Measurements from ENCODE around the gene ZBTB43.
"Not testable (repeated sequence)": the region's sequence is repeated elsewhere in the genome, so short reads cannot be mapped to it uniquely, and the experiment has no call there.

Gene ZBTB43

GRCh38 chr9:126791406-126792230 lies 13.2 kb upstream of the ZBTB43 start:
- DNase-seq (ENCODE audit: low spot score) (peak; percentile 39), FAIRE-seq (no peak)

- DNase-seq (ENCODE audit: low spot score) = no peak
- no peak for FAIRE-seq
Observed at GRCh38 chr9:126793686-126794417, 11.0 kb upstream of the ZBTB43 start.

DNA sequence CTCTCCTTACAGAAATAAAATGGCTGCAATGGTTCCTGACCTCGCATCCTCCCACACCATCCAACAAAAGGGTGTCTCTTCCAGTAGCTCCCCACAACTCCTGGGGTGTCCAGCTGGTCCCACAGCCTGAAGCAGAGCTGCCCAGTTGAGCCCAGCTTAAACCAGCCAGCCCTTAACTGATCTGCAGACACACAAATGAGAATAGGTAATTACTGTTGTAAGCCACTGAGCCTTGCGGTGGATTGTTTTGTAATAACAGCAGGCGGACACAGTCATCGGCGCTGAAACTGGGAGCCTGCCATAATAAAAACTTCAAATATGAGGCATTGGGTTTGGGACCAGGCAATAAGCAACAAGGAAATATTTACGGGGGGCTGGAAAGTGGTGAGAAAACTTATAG lies 10.4 kb upstream of the ZBTB43 start:
- DNase-seq (ENCODE audit: low spot score) = no peak
- no peak for FAIRE-seq

GRCh38 chr9:126796758-126797157 lies 8.1 kb upstream of the ZBTB43 start:
- FAIRE-seq (no peak), DNase-seq (ENCODE audit: low spot score) (no peak)

- FAIRE-seq (no peak), DNase-seq (ENCODE audit: low spot score) (no peak)
Observed at GRCh38 chr9:126797903-126798302, 6.9 kb upstream of the ZBTB43 start.

DNA sequence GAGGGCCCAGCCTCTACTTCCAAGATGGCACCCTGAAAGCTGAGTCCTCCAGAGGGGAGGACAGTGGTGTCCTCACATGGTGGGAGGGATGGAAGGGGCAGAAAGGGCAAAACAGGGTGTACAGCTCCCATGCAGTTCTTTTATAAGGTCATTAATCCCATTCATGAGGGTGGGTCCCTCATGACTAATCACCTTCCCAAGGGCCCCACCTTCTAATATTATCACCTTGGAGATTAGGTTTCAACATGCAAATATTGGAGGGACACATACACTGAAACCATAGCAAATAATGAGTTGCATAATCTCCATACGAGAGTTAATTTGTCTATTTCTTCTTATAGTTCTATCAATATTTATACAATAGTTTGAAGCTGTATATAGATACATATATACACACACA lies 5.8 kb upstream of the ZBTB43 start:
- no peak for FAIRE-seq
- no peak for DNase-seq (ENCODE audit: low spot score)

DNA sequence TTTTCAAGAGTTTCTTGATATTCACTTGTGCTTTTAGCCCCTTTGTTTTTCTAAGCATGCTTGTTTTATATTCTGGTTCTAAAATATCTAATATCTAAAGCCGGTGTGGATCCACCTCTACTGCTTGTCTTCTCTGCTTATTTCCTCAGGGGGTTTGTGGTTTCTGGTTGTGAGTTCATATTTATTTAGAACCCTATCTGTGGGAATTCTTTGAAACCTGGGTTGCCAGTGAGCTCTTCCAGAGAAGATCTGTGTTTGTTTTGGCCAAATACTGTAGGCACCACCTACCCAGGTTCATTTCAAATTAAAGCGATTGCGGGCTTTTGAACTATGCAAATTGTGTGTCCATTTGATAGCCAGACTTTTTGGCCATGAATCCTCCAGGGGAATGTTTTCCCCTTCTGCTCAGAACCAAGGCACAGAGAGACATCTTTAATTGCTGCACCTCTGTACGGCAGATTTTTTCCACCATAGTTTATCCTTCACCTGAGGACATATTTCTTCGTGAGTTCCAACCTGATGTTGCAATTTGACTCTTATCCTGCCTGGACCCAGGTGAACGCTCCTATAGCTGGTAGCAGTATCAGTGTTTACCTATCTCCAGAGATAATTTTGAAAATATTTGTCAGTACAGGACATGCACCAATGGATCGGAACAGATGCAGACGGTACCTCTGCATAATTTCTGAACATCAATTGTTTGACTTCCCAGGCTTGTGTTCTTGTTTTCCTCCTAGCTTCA lies 2.4 kb upstream of the ZBTB43 start:
- FAIRE-seq (no peak), DNase-seq (ENCODE audit: low spot score) (no peak)

DNA sequence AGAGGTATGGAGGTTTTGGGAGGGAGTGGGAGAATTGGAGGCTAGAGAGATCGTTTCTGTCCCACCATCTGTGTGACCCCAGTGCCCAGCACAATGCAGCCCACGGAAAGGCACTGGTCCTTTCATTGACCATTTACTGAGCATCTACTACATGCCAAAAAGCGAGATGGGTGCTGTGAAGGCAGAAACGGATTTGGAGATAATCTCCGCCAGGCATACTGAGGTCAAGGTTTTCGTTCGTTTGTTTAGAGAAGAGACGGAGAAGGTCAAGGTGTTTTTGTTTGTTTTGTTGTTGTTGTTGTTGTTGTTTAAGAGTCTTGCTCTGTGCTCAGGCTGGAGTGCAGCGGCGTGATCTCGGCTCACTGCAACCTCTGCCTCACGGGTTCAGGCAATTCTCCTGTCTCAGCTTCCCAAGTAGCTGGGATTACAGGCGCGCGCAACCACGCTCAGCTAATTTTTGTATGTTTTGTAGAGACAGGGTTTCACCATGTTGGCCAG lies 593 bp upstream of the ZBTB43 start:
- FAIRE-seq (no peak), DNase-seq (ENCODE audit: low spot score) (no peak)

- DNase-seq (ENCODE audit: low spot score) (peak; percentile 75), FAIRE-seq (peak; percentile 56)
Observed at GRCh38 chr9:126805554-126806262, 868 bp downstream of the ZBTB43 start.

DNA sequence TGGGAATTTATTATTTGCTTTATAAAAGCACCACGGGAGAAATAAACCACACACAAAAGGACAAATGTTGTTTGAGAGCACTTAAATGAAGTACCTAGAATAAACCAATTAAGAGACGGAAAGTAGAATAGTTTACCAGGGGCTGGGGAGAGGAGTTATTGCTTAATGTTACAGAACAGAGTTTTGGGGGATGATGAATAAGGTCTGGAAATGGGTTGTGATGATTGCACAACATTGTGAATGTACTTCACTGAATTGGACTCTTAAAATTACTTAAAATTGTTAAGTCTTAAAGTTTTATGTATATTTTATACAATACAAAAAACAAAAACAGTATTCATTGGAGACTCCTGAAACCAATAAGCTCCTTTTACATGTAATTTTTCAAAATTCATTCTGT lies 1.5 kb downstream of the ZBTB43 start:
- DNase-seq (ENCODE audit: low spot score) (no peak), FAIRE-seq (no peak)

- no peak for FAIRE-seq
- no peak for DNase-seq (ENCODE audit: low spot score)
Observed at GRCh38 chr9:126809068-126809467, 4.2 kb downstream of the ZBTB43 start.

DNA sequence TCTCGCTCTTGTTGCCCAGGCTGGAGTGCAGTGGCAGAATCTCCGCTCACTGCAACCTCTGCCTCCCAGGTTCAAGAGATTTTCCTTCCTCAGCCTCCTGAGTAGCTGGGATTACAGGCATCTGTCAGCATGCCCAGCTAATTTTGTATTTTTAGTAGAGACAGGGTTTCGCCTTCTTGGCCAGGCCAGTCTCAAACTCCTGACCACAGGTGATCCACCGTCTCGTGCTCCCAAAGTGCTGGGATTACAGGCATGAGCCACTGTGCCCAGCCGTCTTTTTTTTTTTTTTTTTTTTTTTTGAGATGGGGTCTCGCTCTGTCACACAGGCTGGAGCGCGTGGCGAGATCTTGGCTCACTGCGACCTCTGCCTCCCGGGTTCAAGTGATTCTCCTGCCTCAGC lies 5.4 kb downstream of the ZBTB43 start:
- not testable (repeated sequence) for DNase-seq (ENCODE audit: low spot score); FAIRE-seq

GRCh38 chr9:126813072-126813471 lies 8.2 kb downstream of the ZBTB43 start:
- DNase-seq (ENCODE audit: low spot score) (no peak), FAIRE-seq (no peak)

DNA sequence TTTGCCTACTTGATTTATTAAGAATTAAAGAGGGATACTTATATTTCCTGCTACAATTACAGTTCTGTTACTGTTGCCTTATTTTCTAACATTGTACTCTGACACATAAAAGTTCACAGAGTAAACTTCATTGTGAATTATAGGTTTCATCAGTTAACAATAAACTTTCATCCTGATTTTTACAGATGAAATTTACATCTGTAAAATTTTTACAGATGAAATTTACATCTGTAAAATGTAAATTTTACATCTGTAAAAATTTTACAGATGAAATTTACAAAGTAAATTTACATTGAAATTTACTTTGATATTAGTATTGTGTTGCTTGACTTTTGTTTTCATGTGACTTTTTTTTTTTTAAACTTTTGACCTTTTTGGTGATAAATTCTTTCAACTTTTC lies 9.3 kb downstream of the ZBTB43 start:
- DNase-seq (ENCODE audit: low spot score) (no peak), FAIRE-seq (peak; percentile 45)

DNA sequence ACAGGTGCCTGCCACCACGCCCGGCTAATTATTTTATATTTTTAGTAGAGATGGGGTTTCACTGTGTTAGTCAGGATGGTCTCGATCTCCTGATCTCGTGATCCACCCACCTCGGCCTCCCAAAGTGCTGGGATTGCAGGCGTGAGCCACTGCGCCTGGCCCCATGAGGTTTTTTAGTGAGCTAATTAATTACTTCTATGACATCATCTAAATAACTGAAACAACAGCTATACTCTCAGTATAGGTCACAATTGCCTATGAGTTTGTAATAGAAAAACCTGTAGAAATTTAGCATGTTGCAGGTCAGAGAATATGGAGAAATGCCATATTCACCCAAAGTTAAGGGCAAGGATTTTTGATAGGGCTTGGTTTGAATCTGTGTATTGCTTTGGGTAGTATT lies 12.8 kb downstream of the ZBTB43 start:
- not testable (repeated sequence) for DNase-seq (ENCODE audit: low spot score); FAIRE-seq

GRCh38 chr9:126818482-126818881 lies 13.6 kb downstream of the ZBTB43 start:
- no peak for DNase-seq (ENCODE audit: low spot score)
- FAIRE-seq = no peak

GRCh38 chr9:126819482-126819881 lies 14.6 kb downstream of the ZBTB43 start:
- FAIRE-seq = no peak

GRCh38 chr9:126822278-126822677 lies 17.4 kb downstream of the ZBTB43 start:
- no peak for DNase-seq (ENCODE audit: low spot score)
- no peak for FAIRE-seq

More at GRCh38 chr9:126819482-126819881, 14.6 kb downstream of the ZBTB43 start:
- DNase-seq (ENCODE audit: low spot score) = no peak

DNA sequence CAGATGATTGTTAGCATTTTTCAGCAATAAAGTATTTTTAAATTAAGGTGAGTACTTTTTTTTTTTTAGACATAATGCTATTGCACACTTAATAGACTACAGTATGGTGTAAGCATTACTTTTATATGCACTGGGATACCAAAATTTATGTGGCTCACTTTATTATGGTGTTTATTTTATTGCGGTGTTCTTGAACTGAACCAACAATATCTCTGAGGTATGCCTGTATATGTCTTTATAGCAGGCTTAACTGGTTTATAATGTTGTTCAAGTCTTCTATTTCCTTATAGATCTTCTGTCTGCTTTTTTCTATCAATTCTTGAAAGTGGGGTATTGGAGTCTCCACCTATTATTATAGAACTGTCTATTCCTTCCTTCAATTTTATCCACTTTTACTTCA lies 18.0 kb downstream of the ZBTB43 start:
- FAIRE-seq (no peak), DNase-seq (ENCODE audit: low spot score) (no peak)

DNA sequence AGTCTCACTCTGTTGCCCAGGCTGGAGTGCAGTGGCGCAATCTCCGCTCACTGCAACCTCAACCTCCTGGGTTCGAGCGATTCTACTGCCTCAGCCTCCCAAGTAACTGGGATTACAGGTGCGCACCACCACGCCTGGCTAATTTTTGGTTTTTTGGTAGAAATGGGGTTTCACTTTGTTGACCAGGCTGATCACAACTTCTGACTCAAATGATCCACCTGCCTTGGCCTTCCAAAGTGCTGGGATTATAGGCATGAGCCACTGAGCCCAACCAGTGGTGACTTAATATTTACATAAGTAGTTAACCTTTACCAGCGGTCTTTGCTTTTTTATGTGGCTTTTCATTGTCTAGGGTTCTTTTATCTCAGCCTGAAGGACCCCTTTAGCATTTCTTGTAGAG lies 19.2 kb downstream of the ZBTB43 start:
- not testable (repeated sequence) for DNase-seq (ENCODE audit: low spot score); FAIRE-seq

- FAIRE-seq (no peak), DNase-seq (ENCODE audit: low spot score) (no peak)
Observed at GRCh38 chr9:126827227-126827626, 22.4 kb downstream of the ZBTB43 start.
